Measurements from ENCODE around the gene MRS2. TPM values are rescaled to one million over a fixed set of nuclear protein-coding genes. Genes with fewer than 3 reads are reported as not detected.

The MRS2 gene
- total and polyA plus RNA-seq, 9 of the 15 experiments (the other 6 are each of a cell fraction or from before 2014, with no cell fraction given), result 14.6 to 57.9 (median 48.1) TPM

DNA sequence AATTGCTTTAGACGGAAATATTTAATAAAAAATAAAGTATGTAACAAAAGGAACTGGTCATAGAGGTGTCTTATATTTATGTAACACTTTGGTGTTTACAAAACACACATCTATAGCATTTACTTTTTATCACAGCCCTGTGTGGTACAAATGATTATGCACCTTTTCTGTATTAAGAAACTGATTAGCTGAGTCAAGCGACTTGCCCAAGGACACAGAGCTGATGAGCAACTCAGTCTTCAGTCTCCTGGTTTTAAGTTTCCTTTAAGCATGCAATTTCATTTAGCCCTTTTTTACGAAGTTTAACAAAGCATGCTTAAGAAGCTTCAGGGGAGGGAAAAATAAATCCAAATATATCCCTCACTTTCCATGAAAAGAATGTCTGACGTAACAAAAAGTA is 47.3 kb upstream of the MRS2 start:
- H3K27ac ChIP-seq (ENCODE audit: extremely low read depth, low read depth, low read length), result no peak overlapping the region
- CTCF ChIA-PET (ENCODE audit: low intra/inter-chr PET ratio), result no interaction called here
- WGBS (ENCODE audit: insufficient coverage, low coverage, missing lambda C conversion rate), result 0% methylated on average over 4 of the region's 4 CpGs

More for the DNA sequence above, 47.3 kb upstream of the MRS2 start:
- FAIRE-seq (no peak), DNase-seq (ENCODE audit: extremely low read depth in 1 of 4, low spot score in 3 of 4) (no peak), ATAC-seq (no peak)
- H3K9me1 ChIP-seq (ENCODE audit: control insufficient read depth, insufficient read depth, low read length), result no peaks in the 10 kb centered on the region
- in situ Hi-C loops (cut with MboI), result no loop called here
- peaks cover 25% of the 10 kb centered on the region in 2 experiments; a peak in 4 of 5 replicates for H3K27me3 ChIP-seq (ENCODE audit: control insufficient read depth in 2 of 2, insufficient read depth in 2 of 2, low read length in 2 of 2)
- H3K9me3 ChIP-seq (replicated peaks; ENCODE audit: control insufficient read depth, insufficient read depth, low read depth, low read length), result no peaks in the 10 kb centered on the region
- TF ChIP-seq, protein P1, sequence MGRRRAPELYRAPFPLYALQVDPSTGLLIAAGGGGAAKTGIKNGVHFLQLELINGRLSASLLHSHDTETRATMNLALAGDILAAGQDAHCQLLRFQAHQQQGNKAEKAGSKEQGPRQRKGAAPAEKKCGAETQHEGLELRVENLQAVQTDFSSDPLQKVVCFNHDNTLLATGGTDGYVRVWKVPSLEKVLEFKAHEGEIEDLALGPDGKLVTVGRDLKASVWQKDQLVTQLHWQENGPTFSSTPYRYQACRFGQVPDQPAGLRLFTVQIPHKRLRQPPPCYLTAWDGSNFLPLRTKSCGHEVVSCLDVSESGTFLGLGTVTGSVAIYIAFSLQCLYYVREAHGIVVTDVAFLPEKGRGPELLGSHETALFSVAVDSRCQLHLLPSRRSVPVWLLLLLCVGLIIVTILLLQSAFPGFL (CRISPR knock-in tag; IDR thresholded peaks at IDR 0.05), result no peak
- TF ChIP-seq POLR3A (IDR thresholded peaks at IDR 0.05; ENCODE audit: borderline replicate concordance, extremely low read depth, insufficient read depth, insufficient read length) (no peak), SMARCC2 (IDR thresholded peaks at IDR 0.05; ENCODE audit: low read depth) (no peak), SIRT6 (IDR thresholded peaks at IDR 0.05; ENCODE audit: low read depth, low read length) (no peak), CSDE1 (IDR thresholded peaks at IDR 0.05) (no peak), NFXL1 (CRISPR knock-in tag; IDR thresholded peaks at IDR 0.05) (no peak)
- TF ChIP-seq, protein P2, sequence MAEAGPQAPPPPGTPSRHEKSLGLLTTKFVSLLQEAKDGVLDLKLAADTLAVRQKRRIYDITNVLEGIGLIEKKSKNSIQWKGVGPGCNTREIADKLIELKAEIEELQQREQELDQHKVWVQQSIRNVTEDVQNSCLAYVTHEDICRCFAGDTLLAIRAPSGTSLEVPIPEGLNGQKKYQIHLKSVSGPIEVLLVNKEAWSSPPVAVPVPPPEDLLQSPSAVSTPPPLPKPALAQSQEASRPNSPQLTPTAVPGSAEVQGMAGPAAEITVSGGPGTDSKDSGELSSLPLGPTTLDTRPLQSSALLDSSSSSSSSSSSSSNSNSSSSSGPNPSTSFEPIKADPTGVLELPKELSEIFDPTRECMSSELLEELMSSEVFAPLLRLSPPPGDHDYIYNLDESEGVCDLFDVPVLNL (CRISPR knock-in tag; IDR thresholded peaks at IDR 0.05; ENCODE audit: low read depth), result no peak
- TF ChIP-seq, protein P3, sequence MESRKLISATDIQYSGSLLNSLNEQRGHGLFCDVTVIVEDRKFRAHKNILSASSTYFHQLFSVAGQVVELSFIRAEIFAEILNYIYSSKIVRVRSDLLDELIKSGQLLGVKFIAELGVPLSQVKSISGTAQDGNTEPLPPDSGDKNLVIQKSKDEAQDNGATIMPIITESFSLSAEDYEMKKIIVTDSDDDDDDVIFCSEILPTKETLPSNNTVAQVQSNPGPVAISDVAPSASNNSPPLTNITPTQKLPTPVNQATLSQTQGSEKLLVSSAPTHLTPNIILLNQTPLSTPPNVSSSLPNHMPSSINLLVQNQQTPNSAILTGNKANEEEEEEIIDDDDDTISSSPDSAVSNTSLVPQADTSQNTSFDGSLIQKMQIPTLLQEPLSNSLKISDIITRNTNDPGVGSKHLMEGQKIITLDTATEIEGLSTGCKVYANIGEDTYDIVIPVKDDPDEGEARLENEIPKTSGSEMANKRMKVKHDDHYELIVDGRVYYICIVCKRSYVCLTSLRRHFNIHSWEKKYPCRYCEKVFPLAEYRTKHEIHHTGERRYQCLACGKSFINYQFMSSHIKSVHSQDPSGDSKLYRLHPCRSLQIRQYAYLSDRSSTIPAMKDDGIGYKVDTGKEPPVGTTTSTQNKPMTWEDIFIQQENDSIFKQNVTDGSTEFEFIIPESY (CRISPR knock-in tag; IDR thresholded peaks at IDR 0.05), result no peak
- TF ChIP-seq, protein P4, sequence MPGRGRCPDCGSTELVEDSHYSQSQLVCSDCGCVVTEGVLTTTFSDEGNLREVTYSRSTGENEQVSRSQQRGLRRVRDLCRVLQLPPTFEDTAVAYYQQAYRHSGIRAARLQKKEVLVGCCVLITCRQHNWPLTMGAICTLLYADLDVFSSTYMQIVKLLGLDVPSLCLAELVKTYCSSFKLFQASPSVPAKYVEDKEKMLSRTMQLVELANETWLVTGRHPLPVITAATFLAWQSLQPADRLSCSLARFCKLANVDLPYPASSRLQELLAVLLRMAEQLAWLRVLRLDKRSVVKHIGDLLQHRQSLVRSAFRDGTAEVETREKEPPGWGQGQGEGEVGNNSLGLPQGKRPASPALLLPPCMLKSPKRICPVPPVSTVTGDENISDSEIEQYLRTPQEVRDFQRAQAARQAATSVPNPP (IDR thresholded peaks at IDR 0.05; ENCODE audit: borderline replicate concordance, insufficient read depth, insufficient read length), result no peak
- no peaks in the 10 kb centered on the region for H3K36me3 ChIP-seq (ENCODE audit: control insufficient read depth, insufficient read depth, low read length)
- BruUV-seq (replicated peaks), result no TSS peak
- intact Hi-C loops (cut with micrococcal nuclease), result no loop called here
- peaks cover 0 to 14% of the 10 kb centered on the region in 2 experiments; a peak in 3 of 5 replicates for H3K4me1 ChIP-seq (replicated peaks in 1 of 2; ENCODE audit: control insufficient read depth in 2 of 2, insufficient read depth in 2 of 2, low read length in 2 of 2)
- no peaks in the 10 kb centered on the region for H3K79me2 ChIP-seq (ENCODE audit: control insufficient read depth, insufficient read depth, low read length)
- no peak overlapping the region for H3K9ac ChIP-seq (ENCODE audit: insufficient read depth in 1 of 2, low read depth in 2 of 2, low read length in 2 of 2)
- H3K4me2 ChIP-seq (ENCODE audit: insufficient read depth, low read length), result no peak overlapping the region
- POLR2A ChIA-PET, result no interaction called here
- H3K4me3 ChIP-seq, result no peak overlapping the region
- no peaks in the 10 kb centered on the region for H4K20me1 ChIP-seq (replicated peaks; ENCODE audit: control insufficient read depth, insufficient read depth, low read length)
- H2AFZ ChIP-seq (ENCODE audit: low read depth, low read length), result no peak overlapping the region

Data from K562 (cell line).